ENCODE measurements around the gene ACSL1.
A peak's percentile ranks its signal among the peaks of the same experiment; 100 is the strongest.

The ACSL1 gene

GRCh38 chr4:184810720-184811119, 15.0 kb downstream of the ACSL1 start:
- no peak for DNase-seq

DNA sequence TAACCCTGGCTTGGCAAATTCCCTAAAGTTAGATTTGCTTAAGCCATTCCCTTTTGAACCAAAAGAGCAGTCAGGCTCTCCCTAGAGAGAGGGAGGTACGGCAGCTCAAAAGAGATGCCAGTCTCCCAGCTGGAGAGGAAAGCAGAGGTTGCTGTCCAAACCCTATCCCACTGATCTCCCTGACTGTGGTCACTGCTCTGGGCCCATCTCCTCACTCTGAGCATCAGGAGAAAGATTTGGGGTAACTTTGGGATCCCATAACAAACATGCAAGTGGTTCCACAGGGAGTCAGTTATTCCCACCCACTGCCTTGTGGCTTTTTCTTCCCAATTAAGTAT, 17.1 kb downstream of the ACSL1 start:
- DNase-seq: no peak

- no peak for DNase-seq
Measured at GRCh38 chr4:184807797-184808712, 17.7 kb downstream of the ACSL1 start.

DNA sequence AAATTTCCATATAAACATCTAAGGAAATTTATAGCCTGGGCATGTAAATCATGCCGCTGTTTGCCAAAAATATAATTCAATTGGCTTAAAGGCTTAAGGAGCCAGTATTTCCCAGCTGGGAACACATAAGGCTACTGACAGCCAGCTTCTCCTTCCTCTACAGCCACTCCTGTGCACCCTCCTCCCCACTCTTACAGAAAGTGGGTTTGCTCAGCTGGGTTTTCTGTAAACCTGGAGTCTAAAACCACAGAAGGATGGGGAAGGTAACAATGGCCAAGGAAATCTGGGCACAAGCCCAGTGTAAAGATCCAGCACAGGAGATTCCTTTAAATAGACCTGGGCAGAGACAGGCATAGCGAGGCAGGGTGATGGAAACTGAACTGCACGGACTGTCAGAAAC, 18.5 kb downstream of the ACSL1 start:
- DNase-seq: no peak

- DNase-seq: no peak
Measured at GRCh38 chr4:184806711-184807110, 19.1 kb downstream of the ACSL1 start.

- DNase-seq: no peak
Measured at GRCh38 chr4:184806229-184806550, 19.6 kb downstream of the ACSL1 start.

GRCh38 chr4:184805462-184806228, 20.1 kb downstream of the ACSL1 start:
- peak; percentile 42 for DNase-seq

DNA sequence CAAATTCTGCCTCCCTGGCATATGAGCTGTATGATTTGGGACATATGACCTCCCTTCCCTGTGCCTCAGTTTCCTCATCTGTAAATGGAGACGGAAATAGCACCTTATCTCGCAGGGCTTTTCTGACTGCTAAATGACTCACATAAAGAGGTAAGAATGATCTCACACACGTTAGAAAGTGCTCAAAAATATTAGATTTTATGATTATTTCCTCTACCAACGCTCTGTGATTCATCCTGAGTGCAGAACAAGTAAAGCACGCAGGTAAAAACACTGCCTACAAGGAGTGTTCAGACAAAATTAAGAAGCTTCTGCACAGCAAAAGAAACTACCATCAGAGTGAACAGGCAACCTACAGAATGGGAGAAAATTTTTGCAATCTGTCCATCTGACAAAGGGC, 21.1 kb downstream of the ACSL1 start:
- DNase-seq: no peak

- DNase-seq: no peak
Measured at GRCh38 chr4:184803874-184804273, 21.9 kb downstream of the ACSL1 start.

DNA sequence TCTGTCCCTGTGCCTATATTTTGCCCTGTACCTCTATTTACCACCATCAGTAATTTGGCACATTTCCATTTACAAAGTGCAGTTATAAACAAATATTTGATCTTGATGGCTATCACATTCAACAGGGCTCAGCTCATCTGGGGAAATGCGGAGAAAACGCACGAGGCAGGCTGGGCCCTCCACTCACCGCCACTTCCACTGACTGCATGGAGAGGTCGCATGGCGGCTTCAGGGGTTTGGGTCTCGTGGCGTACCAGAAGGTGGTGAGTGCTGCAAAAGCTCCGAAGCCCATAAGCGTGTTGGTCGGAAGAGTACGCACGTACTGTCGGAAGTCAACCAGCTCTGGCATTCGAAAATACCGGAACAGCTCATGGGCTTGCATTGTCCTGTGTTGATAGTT, 22.6 kb downstream of the ACSL1 start:
- no peak for DNase-seq

GRCh38 chr4:184802697-184803015, 23.1 kb downstream of the ACSL1 start:
- DNase-seq: no peak

GRCh38 chr4:184801781-184802696, 23.7 kb downstream of the ACSL1 start:
- no peak for DNase-seq

DNA sequence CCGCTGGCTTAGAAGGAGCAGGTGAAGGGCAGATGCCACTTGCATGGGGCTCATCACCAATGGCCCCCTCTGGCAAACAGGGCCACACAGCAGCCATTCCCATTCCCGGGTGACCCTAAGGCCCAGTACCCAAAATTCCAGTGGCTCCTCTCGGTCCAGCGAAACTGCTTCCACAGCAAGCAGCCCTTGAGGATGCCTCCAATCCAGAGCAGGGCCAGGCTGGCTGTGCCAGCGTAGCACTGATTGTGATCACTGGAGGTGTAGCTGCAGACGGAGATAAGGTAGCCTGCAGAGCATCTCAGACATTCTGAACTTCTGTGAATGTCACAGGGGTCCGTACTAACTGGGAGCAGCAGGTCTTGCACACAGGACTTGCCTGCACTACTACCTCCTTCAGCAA, 27.3 kb downstream of the ACSL1 start:
- no peak for DNase-seq

DNA sequence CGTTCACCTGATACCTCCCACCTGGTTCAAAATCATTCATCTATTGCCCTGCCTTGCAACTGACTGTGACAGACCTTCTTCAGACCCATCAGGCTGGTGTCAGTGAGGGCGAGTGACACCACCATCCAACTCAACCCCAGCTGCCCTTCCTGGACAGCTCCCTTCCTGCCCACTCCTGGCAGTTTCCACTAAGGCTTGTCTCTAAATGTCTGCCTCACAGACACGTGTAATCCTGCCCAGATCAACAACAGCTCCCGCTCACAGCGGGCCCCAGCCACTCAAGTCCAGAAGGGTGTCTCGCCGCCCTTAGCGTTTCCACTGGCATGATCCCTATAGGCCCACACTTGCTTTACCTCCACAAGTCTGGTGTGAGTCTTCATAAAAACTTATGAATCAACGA, 28.9 kb downstream of the ACSL1 start:
- DNase-seq: no peak

DNA sequence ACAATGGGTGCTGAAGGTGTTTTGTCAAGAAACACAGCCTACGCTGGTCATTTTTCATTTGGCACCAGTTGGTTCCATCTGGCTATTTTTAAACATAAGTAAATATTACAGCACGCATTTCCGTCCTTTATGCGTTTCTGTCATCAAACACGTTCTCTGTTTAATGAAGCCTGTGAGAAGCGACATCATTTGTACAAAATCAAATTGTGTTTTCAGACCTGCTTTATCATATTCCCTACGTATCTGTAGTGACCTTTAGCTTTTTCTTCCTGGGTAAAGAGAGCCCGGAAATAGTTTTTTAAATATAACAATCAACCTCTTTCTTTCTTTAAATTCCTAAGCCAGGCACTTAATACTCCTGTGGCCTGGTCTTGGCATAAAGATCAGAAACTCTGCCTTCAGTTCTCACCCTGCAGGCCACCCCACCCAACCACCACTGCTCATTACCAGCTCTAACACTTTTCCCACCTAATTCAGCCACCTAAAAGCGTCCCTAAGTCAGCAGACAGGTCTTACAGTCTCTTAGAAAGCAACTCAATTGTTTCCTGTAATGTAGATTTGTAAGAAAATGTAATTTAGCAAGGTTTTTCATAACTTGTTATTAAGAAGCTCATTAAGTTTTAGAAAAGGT, 30.4 kb downstream of the ACSL1 start:
- no peak for DNase-seq

DNA sequence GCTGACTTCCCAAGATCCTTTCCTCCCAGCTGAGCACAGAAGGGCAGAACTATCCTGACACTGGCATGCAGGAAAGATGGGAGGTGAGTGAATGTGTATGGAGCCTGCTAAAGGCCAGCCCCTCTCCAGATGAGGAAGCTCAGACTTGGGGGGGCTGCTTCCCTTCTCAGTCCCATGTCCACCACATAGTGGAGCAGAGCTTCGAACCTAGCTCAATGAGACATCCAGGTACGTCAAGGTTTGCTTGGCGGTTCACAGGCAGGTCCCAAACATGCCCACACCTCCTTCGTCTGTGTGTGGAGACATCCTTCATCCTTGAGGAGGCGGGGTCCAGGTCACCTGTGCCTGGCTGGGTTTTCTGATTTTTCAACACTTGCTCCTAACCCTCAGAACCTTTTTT, 31.3 kb downstream of the ACSL1 start:
- DNase-seq: no peak

DNA sequence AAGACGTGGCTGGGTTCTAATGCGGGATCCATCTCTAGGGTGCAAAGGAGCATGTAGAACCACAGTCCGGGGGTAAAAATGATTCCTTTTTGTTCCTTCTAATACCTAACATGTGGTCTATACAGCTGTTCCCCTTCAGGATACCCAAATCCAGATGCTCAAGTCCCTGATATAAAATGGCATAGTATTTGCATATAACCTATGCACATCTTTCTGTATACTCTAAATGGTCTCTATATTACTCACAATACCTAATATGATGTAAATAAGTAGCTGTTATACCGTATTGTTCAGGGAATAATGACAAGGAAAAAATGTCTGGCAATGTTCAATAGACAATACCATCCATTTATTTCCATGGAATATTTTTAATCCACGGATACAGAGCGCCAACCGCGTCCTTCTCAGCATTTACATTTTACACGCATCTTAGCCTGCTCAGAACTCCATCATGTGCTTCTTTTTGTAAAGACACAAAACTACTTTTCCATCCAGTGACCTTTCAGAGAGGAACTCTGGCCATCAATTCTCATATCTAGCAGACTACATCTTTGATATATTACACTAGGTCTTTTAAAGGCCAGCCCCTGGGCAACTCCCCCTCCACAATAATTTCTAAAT, 31.9 kb downstream of the ACSL1 start:
- DNase-seq: no peak

DNA sequence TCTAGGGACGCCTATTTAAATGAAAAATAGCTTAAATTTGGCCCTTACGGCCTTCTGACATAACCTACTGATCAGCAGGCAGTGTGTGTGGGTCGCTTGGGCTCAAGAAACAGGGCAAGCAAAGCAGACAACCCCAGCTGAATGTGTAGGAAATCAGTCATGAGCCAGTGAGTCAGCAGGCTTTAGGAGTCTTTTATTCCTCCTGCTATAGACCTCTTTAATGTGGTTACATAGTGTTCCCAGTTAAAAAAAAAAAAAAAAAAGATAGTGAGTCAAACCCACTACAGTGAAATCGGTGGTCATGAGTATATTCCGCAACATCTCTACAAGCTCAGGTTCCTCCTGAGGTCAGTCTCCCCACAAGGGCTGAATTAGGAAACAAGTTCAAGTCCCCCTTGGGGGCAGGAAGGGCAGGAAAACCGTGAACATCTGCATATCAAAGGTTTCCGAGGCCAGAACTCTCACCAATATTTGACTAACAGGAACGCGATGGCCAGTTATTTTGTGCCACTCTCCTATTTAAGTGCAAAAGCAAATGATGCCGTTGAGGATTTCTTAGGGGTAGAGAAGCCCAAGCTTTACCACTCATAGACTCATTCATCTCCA, 32.7 kb downstream of the ACSL1 start:
- DNase-seq: peak; percentile 96

- no peak for DNase-seq
Measured at GRCh38 chr4:184792334-184792733, 33.4 kb downstream of the ACSL1 start.

- peak; percentile 56 for DNase-seq
Measured at GRCh38 chr4:184790826-184791225, 34.9 kb downstream of the ACSL1 start.

- DNase-seq: no peak
Measured at GRCh38 chr4:184787766-184788503, 37.8 kb downstream of the ACSL1 start.
